Amniotic epithelial cell (primary cell): Measurements from ENCODE around the gene AP1M1.

Experiments used
- DNase-seq: peaks from one replicate; pipeline ENCODE4 v3.0.0-alpha.2; 2010; ENCODE audit warnings: low read depth

Gene AP1M1

GRCh38 chr19:16185768-16186123 is 12.0 kb upstream of the AP1M1 start:
- peak; percentile 31 for DNase-seq

- DNase-seq, result no peak
These were observed 9.2 kb upstream of the AP1M1 start for GRCh38 chr19:16188521-16188920.

GRCh38 chr19:16190198-16190597 is 7.5 kb upstream of the AP1M1 start:
- DNase-seq, result no peak

- no peak for DNase-seq
These were observed 7.0 kb upstream of the AP1M1 start for GRCh38 chr19:16190736-16191135.

GRCh38 chr19:16191216-16191908 is 6.3 kb upstream of the AP1M1 start:
- no peak for DNase-seq

GRCh38 chr19:16193466-16193865 is 4.2 kb upstream of the AP1M1 start:
- DNase-seq, result no peak

- DNase-seq, result peak; percentile 87
These were observed 506 bp upstream of the AP1M1 start for GRCh38 chr19:16197188-16197621.

- no peak for DNase-seq
These were observed 600 bp downstream of the AP1M1 start for GRCh38 chr19:16198370-16198651.

GRCh38 chr19:16199275-16199932 is 1.7 kb downstream of the AP1M1 start:
- DNase-seq, result no peak

- peak; percentile 82 for DNase-seq
These were observed 2.6 kb downstream of the AP1M1 start for GRCh38 chr19:16200038-16201010.

- no peak for DNase-seq
These were observed 3.3 kb downstream of the AP1M1 start for GRCh38 chr19:16201011-16201391.

GRCh38 chr19:16202320-16203255 is 4.9 kb downstream of the AP1M1 start:
- DNase-seq, result no peak

GRCh38 chr19:16203256-16204004 is 5.7 kb downstream of the AP1M1 start:
- DNase-seq, result no peak

GRCh38 chr19:16204005-16204294 is 6.2 kb downstream of the AP1M1 start:
- DNase-seq, result no peak

- DNase-seq, result no peak
These were observed 7.7 kb downstream of the AP1M1 start for GRCh38 chr19:16205205-16206045.

GRCh38 chr19:16206046-16206605 is 8.4 kb downstream of the AP1M1 start:
- DNase-seq, result no peak

- no peak for DNase-seq
These were observed 8.9 kb downstream of the AP1M1 start for GRCh38 chr19:16206637-16207036.

GRCh38 chr19:16207063-16207462 is 9.4 kb downstream of the AP1M1 start:
- DNase-seq, result no peak

GRCh38 chr19:16207490-16208025 is 9.8 kb downstream of the AP1M1 start:
- DNase-seq, result no peak
